ENCODE results near the gene CLIC4. TPM values are rescaled to one million over a fixed set of nuclear protein-coding genes. Genes with fewer than 3 reads are reported as not detected.

CLIC4 gene
- total and polyA plus RNA-seq, 2 of the 8 experiments (the other 6 are each of a cell fraction or from before 2014, with no cell fraction given) = 77.5 to 293 TPM

DNA sequence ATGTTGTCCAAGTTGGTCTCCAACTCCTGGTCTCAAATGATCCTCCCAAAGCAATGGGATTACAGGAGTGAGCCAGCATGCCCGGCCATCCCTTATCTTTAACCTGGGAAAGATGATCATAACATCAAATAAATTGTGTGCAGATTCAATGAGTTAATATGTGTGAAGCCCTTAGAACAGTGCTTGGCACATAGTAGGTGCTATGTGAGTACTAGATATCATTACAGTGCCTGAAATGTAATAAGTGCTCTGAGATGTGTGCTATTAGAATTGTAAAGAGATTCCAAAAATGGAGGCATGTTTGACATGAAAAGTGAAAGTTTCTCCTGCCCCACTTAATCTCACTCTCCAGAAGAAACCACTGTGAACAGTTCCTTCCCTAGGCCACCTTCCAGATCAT lies 113.0 kb downstream of the CLIC4 start:
- Histone ChIP-seq H4K20me1 (replicated peaks in 1 of 2; ENCODE audit: control insufficient read depth in 1 of 2, insufficient read depth in 2 of 2, low read length in 2 of 2) (no peaks in the 10 kb centered on the region), H3K56ac (replicated peaks; ENCODE audit: insufficient read length, low read depth, low read length) (no peak overlapping the region), H3K23me2 (ENCODE audit: low read depth, low read length) (no peaks in the 10 kb centered on the region), H3K4ac (replicated peaks; ENCODE audit: insufficient read length, low read depth, low read length) (no peak overlapping the region), H3K4me1 (replicated peaks in 1 of 4; ENCODE audit: control insufficient read depth in 3 of 4, insufficient read depth in 4 of 4, low read length in 3 of 4) (0 out of 7 replicates have a peak, but pooled peaks cover 0 to 3% (median 0%) of the 10 kb centered on the region in 4 experiments), H2BK15ac (ENCODE audit: low read length) (no peak overlapping the region), H3K18ac (ENCODE audit: extremely low read depth, low read length) (no peak overlapping the region), H2AK5ac (ENCODE audit: low read depth, low read length) (no peak overlapping the region), H4K91ac (replicated peaks; ENCODE audit: insufficient read length, low read length) (no peak overlapping the region), H3K79me1 (ENCODE audit: low read depth, low read length) (no peaks in the 10 kb centered on the region), H4K5ac (ENCODE audit: insufficient read length, low read depth, low read length) (no peak overlapping the region), H4K8ac (ENCODE audit: extremely low read depth, insufficient read depth, low read length) (no peak overlapping the region), H2BK120ac (replicated peaks; ENCODE audit: low read depth, low read length) (no peak overlapping the region), H3K27me3 (replicated peaks in 1 of 4; ENCODE audit: control insufficient read depth in 3 of 4, extremely low read depth in 1 of 4, insufficient read depth in 3 of 4, low read length in 3 of 4) (peaks cover 0 to 4% (median 0%) of the 10 kb centered on the region in 4 experiments; a peak in 2 of 7 replicates), H2BK5ac (ENCODE audit: low read depth, low read length) (no peak overlapping the region), H3K79me2 (ENCODE audit: control insufficient read depth in 1 of 2, insufficient read depth in 2 of 2, low read length in 2 of 2) (no peaks in the 10 kb centered on the region), H3K9me3 (ENCODE audit: insufficient read depth in 2 of 2, low read depth in 1 of 2, low read length in 1 of 2) (no peaks in the 10 kb centered on the region), H3K4me2 (ENCODE audit: insufficient read depth in 1 of 2, low read depth in 2 of 2, low read length in 2 of 2) (no peak overlapping the region), H3K23ac (ENCODE audit: insufficient read length) (no peak overlapping the region), H3K9ac (replicated peaks in 1 of 4; ENCODE audit: extremely low read depth in 1 of 4, low read depth in 3 of 4, low read length in 3 of 4) (no peak overlapping the region), H3K4me3 (ENCODE audit: extremely low read depth in 1 of 4, insufficient read depth in 2 of 4, low read depth in 3 of 4, low read length in 4 of 4) (no peak overlapping the region), H2AFZ (ENCODE audit: low read length) (no peak overlapping the region), H3K27ac (ENCODE audit: low read depth, low read length) (no peak overlapping the region), H2BK12ac (ENCODE audit: low read depth, low read length) (no peak overlapping the region), H3K14ac (ENCODE audit: insufficient read length) (no peak overlapping the region), H2BK20ac (ENCODE audit: low read length) (no peak overlapping the region), H3K36me3 (ENCODE audit: control insufficient read depth in 2 of 4, insufficient read depth in 4 of 4, low read length in 3 of 4) (no peaks in the 10 kb centered on the region)
- WGBS, 2 experiments (ENCODE audit: extremely low coverage in 1 of 2, insufficient coverage in 1 of 2, insufficient read length in 1 of 2, insufficient replicate concordance in 2 of 2, low coverage in 1 of 2, low lambda C conversion rate in 2 of 2, missing lambda C conversion rate in 1 of 2) = 88% methylated on average over 1 of the region's 1 CpG; no CpG with 5 or more reads in 1 of the 2 experiments
- POLR2A ChIA-PET (ENCODE audit: partially characterized antibody) = no interaction called here
- CTCF ChIA-PET (ENCODE audit: partially characterized antibody) = interaction anchor here (1.6 to 11.9 kb wide), 2 partner anchors 10 to 39 kb away, joined by 9 to 69 read pairs; no protein-coding TSS in a partner anchor
- DNase-seq (ENCODE audit: low read depth in 1 of 2, low spot score in 2 of 2) (no peak), FAIRE-seq (no peak)
- no peak for TF ChIP-seq SRF (IDR thresholded peaks at IDR 0.05; ENCODE audit: low read depth, low read length)
